IPS DF 6.9 (cell line): ENCODE measurements around the gene PHOSPHO2.

Experiments used
- DNase-seq: peaks from one replicate; pipeline ENCODE4 v3.0.0-alpha.2; 2013; ENCODE audit warnings: low read depth, low spot score
- H3K27ac ChIP-seq: one replicate; pipeline ENCODE4 v1.5.1; 2013; ENCODE audit warnings: low read length, control low read depth
- H3K27me3 ChIP-seq: 2 replicates; pipeline ENCODE4 v1.6.1; 2013; ENCODE audit warnings: mild to moderate bottlenecking, low read length; ENCODE audit not compliant: control insufficient read depth, insufficient read depth
- H3K36me3 ChIP-seq: 2 replicates; pipeline ENCODE4 v1.6.1; 2013; ENCODE audit warnings: low read length; ENCODE audit not compliant: control insufficient read depth, insufficient read depth
- H3K4me1 ChIP-seq: 2 replicates; pipeline ENCODE4 v1.6.1; 2013; ENCODE audit warnings: low read length; ENCODE audit not compliant: control insufficient read depth, insufficient read depth
- H3K4me3 ChIP-seq: 2 replicates; pipeline ENCODE4 v1.5.1; 2013; ENCODE audit warnings: mild to moderate bottlenecking, low read length
- H3K9me3 ChIP-seq: 2 replicates; pipeline ENCODE4 v1.6.1; 2013; ENCODE audit warnings: low read length, inconsistent platforms; ENCODE audit not compliant: control insufficient read depth, insufficient read depth
- WGBS: extraction: QIAGEN DNeasy Blood & Tissue Kit; methylation state at CpG from one replicate; pipeline ENCODE4 v1.1.7; 2013; ENCODE audit warnings: mixed read lengths, missing lambda C conversion rate; ENCODE audit not compliant: insufficient read length, insufficient coverage; 5-methylcytosine and 5-hydroxymethylcytosine counted together

PHOSPHO2 gene

GRCh38 chr2:169694113-169694893 is at the start of gene PHOSPHO2, which contains the start of gene CFAP210:
PHOSPHO2 (plus strand) TSS chr2:169694469; CDS start chr2:169700972, 6,503 bp downstream.
CFAP210 (minus strand) TSS chr2:169694405; CDS start chr2:169694327, 78 bp downstream.
- DNase-seq = peak; percentile 90
- no peak within 1 kb of the TSS for H3K27ac ChIP-seq
- H3K9me3 ChIP-seq = no peaks in the 10 kb centered on the region
- no peaks in the 10 kb centered on the region for H3K4me1 ChIP-seq
- WGBS = no CpG with 5 or more reads among the region's 63 CpGs
- no peaks in the 10 kb centered on the region for H3K27me3 ChIP-seq
- H3K4me3 ChIP-seq = peak within 1 kb of the TSS; percentile 84; the same call in 1 of the 2 replicates
- no peaks in the 10 kb centered on the region for H3K36me3 ChIP-seq

DNA sequence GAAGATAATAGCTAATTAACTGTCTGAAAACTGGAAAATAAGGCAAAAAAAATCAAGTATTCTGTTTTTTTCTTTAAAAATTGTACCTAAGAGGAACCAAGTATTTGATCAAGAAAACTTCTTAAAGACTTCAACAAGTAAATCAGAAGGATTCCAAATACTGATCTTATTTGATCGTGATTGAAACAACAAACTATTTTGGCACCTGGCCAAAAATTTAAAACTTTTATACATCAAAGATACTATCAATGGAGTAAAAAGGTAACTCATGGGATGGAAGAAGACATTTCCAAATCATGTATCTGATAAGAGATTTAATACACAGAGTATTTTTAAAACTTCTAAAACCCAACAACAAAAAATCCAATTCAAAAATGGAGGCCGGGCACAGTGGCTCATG is 46.8 kb upstream of the PHOSPHO2 start:
- whole genome bisulfite sequencing = no CpG with 5 or more reads among the region's 2 CpGs

GRCh38 chr2:169649278-169649677 is 45.0 kb upstream of the PHOSPHO2 start:
- H3K4me1 ChIP-seq = no peaks in the 10 kb centered on the region
- no peak overlapping the region for H3K4me3 ChIP-seq
- no peaks in the 10 kb centered on the region for H3K36me3 ChIP-seq
- no peak for DNase-seq
- no CpG with 5 or more reads among the region's 1 CpG for WGBS
- no peaks in the 10 kb centered on the region for H3K27me3 ChIP-seq
- H3K9me3 ChIP-seq = no peaks in the 10 kb centered on the region
- no peak overlapping the region for H3K27ac ChIP-seq

More for the DNA sequence above, 46.8 kb upstream of the PHOSPHO2 start:
- no peaks in the 10 kb centered on the region for H3K4me1 ChIP-seq
- DNase-seq = no peak
- H3K27me3 ChIP-seq = no peaks in the 10 kb centered on the region
- no peaks in the 10 kb centered on the region for H3K36me3 ChIP-seq
- no peak overlapping the region for H3K27ac ChIP-seq
- no peak overlapping the region for H3K4me3 ChIP-seq
- no peaks in the 10 kb centered on the region for H3K9me3 ChIP-seq

DNA sequence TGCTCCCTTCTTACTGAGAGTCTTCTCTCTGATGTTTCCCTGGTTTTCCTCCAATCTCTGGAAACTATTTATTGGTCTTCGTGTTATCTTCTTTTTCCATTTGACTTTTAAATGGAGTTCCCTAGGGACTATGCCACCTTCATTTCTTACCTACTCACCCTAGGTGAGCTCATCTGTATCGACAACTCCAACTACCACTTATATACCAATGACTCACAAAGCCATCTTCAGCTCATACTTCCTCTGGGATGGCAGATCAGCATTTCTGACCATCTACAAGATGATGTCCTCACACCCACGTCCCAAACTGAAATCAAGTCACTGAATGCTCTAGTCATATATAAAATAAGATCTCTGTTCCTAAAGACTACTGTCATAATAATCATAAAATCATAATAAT is 40.6 kb upstream of the PHOSPHO2 start:
- no peak for DNase-seq
- no peak overlapping the region for H3K27ac ChIP-seq
- no peak overlapping the region for H3K4me3 ChIP-seq
- no peaks in the 10 kb centered on the region for H3K9me3 ChIP-seq
- no peaks in the 10 kb centered on the region for H3K36me3 ChIP-seq
- no peaks in the 10 kb centered on the region for H3K4me1 ChIP-seq
- WGBS = no CpG with 5 or more reads among the region's 3 CpGs
- no peaks in the 10 kb centered on the region for H3K27me3 ChIP-seq

DNA sequence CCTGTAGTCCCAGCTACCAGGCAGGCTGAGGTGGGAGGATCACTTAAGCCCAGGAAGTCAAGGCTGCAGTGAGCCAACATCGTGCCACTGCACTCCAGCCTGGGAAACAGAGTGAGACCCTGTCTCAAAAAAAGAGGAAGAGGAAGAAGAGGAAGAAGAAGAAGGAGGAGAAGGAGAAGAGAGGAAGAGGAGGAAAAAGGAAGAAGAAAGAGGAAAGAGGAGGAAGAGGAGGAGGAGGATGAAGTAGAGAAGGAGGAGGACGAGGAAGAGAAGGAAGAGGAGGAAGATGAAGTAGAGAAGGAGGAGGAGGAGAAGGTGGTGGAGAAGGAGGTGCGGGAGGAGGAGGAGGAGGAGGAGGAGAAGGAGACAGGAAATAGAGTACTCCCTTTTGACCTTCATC is 38.1 kb upstream of the PHOSPHO2 start:
- 99% methylated on average over 2 of the region's 3 CpGs for WGBS
- Histone ChIP-seq H3K36me3 (no peaks in the 10 kb centered on the region), H3K27me3 (no peaks in the 10 kb centered on the region), H3K4me3 (no peak overlapping the region), H3K27ac (no peak overlapping the region), H3K4me1 (no peaks in the 10 kb centered on the region), H3K9me3 (no peaks in the 10 kb centered on the region)
- no peak for DNase-seq

GRCh38 chr2:169658877-169659276 is 35.4 kb upstream of the PHOSPHO2 start:
- no peak overlapping the region for H3K4me3 ChIP-seq
- no peaks in the 10 kb centered on the region for H3K36me3 ChIP-seq
- WGBS = no CpG with 5 or more reads among the region's 1 CpG
- no peak for DNase-seq
- no peak overlapping the region for H3K27ac ChIP-seq
- no peaks in the 10 kb centered on the region for H3K9me3 ChIP-seq
- no peaks in the 10 kb centered on the region for H3K4me1 ChIP-seq
- no peaks in the 10 kb centered on the region for H3K27me3 ChIP-seq

DNA sequence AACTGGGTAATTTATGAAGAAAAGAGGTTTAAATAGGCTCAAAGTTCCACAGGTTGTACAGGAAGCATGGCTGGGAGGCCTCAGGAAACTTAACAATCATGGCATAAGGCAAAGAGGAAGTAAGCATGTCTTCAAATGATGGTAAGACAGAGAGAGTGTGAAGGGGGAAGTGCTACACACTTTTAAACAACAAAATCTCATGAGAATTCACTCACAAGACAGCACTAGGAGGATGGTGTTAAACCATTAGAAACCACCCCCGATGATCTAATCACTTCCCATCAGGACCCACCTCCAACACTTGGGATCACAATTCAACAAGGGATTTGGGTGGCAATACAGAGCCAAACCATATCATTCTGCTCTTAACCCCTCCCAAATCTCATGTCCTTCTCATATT is 34.9 kb upstream of the PHOSPHO2 start:
- Histone ChIP-seq H3K27me3 (no peaks in the 10 kb centered on the region), H3K9me3 (no peaks in the 10 kb centered on the region), H3K4me3 (no peak overlapping the region), H3K4me1 (no peaks in the 10 kb centered on the region), H3K36me3 (no peaks in the 10 kb centered on the region), H3K27ac (no peak overlapping the region)
- no CpG with 5 or more reads among the region's 1 CpG for WGBS
- DNase-seq = no peak

DNA sequence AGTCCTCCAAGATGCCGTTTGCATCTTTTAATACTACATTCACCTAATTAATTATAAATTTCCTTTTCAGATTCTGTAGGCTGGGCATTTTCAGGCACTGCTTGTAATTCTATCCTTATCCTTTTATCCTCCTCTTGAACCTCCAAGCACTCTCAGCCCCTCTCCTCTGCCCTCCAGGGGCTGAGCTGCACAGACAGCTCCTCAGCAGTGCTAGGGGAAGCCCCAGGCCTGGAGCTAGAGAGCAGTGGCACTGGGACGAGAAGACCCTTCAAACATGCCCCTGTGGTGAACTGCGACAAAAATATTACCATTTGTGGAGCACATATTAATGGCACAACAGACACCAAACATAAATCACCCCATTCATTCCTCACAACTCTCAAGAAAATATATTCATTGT is 33.0 kb upstream of the PHOSPHO2 start:
- Histone ChIP-seq H3K27ac (no peak overlapping the region), H3K4me1 (no peaks in the 10 kb centered on the region), H3K4me3 (no peak overlapping the region), H3K36me3 (no peaks in the 10 kb centered on the region), H3K27me3 (no peaks in the 10 kb centered on the region), H3K9me3 (no peaks in the 10 kb centered on the region)
- no CpG with 5 or more reads among the region's 3 CpGs for WGBS
- DNase-seq = no peak

DNA sequence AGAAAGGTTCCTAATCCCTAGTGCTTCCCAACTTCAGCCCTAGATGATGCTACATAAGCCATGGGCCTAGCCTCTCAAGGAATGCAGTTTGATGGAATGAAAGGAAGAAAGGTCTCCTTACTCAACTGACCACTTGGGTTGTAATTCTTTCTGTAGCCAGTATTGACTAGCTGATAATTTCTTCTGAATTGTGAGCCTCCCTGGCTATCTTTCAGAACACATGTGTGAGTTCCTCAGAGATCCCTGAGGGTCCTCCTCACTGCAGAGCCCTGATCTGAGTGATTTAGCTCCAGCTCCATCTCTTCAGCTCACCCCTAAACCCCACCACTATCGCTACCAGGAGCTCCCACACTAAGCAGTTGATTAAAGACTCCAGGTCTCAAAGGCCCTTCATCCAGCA is 31.5 kb upstream of the PHOSPHO2 start:
- Histone ChIP-seq H3K4me1 (no peaks in the 10 kb centered on the region), H3K27me3 (no peaks in the 10 kb centered on the region), H3K4me3 (no peak overlapping the region), H3K27ac (no peak overlapping the region), H3K9me3 (no peaks in the 10 kb centered on the region), H3K36me3 (no peaks in the 10 kb centered on the region)
- WGBS = no CpG with 5 or more reads among the region's 1 CpG
- no peak for DNase-seq

DNA sequence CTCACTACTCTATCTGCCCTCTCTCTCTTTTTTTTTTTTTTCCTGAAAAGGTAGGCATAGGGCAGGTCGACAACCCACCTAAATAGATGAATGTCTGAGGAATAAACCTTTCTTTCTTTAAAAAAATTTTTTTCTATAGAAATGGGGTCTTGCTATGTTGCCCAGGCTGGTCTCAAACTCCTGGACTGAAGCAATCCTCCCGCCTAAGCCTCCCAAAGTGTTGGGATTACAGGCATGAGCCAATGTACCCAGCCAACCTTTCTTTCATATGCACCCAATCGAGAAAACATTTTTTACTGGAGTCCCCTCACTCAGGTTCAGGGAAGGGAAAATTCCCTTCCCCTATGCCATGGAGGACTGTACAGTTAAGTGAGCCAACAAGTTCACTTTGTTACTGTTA is 31.0 kb upstream of the PHOSPHO2 start:
- no peak for DNase-seq
- H3K4me1 ChIP-seq = no peaks in the 10 kb centered on the region
- H3K9me3 ChIP-seq = no peaks in the 10 kb centered on the region
- no peak overlapping the region for H3K4me3 ChIP-seq
- no peaks in the 10 kb centered on the region for H3K27me3 ChIP-seq
- no peak overlapping the region for H3K27ac ChIP-seq
- WGBS = no CpG with 5 or more reads among the region's 3 CpGs
- no peaks in the 10 kb centered on the region for H3K36me3 ChIP-seq

GRCh38 chr2:169664600-169664977 is 29.7 kb upstream of the PHOSPHO2 start:
- Histone ChIP-seq H3K27ac (no peak overlapping the region), H3K4me1 (no peaks in the 10 kb centered on the region), H3K27me3 (no peaks in the 10 kb centered on the region), H3K9me3 (no peaks in the 10 kb centered on the region), H3K36me3 (no peaks in the 10 kb centered on the region), H3K4me3 (no peak overlapping the region)
- DNase-seq = no peak
- WGBS = no CpG with 5 or more reads among the region's 1 CpG
